ENCODE results near the gene SLC44A3. TPM values are rescaled to one million over a fixed set of nuclear protein-coding genes. Genes with fewer than 3 reads are reported as not detected.

SLC44A3 gene
- total RNA-seq, 2 experiments from 2014 or later = 0.42 to 1.5 TPM

DNA sequence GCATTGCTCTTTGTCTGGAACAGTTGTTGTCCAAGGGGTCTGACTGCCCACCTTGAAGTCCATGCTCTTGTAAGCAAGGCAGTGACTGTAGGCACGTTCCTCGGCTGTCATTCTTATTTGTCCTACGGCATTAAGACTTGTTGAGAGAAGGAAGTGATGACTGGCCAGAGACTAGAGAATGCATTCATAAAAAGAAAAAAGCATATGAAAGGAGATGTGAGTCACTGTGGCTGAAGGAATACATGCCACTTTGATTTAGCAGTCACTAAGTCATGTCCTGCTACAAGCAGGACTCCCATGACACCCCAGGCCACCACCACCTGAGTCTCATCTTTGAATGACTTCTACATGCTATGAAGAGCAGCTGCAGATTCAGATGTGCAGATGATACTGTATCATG, 56.2 kb downstream of the SLC44A3 start:
- Mint-ChIP-seq H3K4me3 (no peak overlapping the region), H3K4me1 (peaks cover 6% of the 10 kb centered on the region), H3K27ac (no peak overlapping the region), H3K27me3 (peaks cover 3% of the 10 kb centered on the region), H3K9me3 (no peaks in the 10 kb centered on the region), H3K36me3 (no peaks in the 10 kb centered on the region)
- POLR2A ChIA-PET = no interaction called here
- ATAC-seq (ENCODE audit: low read depth) = no peak
- DNase-seq = no peak

DNA sequence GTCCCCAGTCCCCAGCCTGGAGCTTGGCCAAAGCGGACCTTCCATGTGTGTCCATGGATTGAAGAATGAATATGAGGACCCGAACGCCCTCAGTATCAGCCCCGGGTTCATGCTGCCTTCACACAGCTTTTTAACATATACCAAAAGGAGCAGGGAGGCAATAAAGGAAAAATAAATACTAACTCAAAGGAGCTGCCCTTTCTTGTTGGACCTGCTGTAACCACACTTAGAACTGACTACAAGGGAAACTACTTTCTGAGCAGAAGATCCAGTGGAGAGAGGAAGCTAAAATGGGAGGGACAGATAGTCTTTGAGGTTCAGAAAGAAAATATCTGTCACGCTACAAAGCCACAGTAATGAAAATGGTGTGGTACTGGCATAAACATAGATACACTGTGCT, 58.2 kb downstream of the SLC44A3 start:
- ATAC-seq (ENCODE audit: low read depth) = no peak
- POLR2A ChIA-PET = no interaction called here
- Mint-ChIP-seq H3K9me3 (peaks cover 2% of the 10 kb centered on the region), H3K36me3 (no peaks in the 10 kb centered on the region), H3K4me3 (no peak overlapping the region), H3K27ac (no peak overlapping the region), H3K27me3 (peaks cover 3% of the 10 kb centered on the region), H3K4me1 (peaks cover 7% of the 10 kb centered on the region)
- no peak for DNase-seq

- POLR2A ChIA-PET = no interaction called here
- Mint-ChIP-seq H3K27ac (peak overlapping the region; percentile 81), H3K4me1 (peaks cover 6% of the 10 kb centered on the region), H3K36me3 (no peaks in the 10 kb centered on the region), H3K4me3 (peak overlapping the region; percentile 62), H3K27me3 (no peaks in the 10 kb centered on the region), H3K9me3 (peaks cover 2% of the 10 kb centered on the region)
- ATAC-seq (ENCODE audit: low read depth) = peak; percentile 94
- DNase-seq = no peak
Observed at GRCh38 chr1:94883691-94884090, 63.5 kb downstream of the SLC44A3 start.

DNA sequence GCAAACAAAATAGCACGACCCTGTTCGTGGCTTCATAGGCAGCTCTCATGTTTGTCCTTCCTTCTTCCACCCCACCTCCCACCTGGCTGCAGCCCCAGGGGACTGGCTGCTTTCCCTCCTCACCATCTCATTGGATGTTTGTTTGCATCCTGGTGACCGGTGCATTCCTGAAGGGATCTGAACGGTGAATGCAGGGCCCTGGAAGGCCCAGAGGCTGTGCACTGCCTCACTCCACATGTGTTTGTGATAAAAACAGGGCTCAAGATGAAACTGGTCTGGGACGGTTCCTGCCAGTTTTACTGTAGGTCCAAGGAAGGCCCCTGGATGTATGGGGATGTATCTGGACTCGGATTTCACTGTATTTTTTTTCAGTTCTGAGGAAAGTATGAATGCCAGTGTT, 63.9 kb downstream of the SLC44A3 start:
- Mint-ChIP-seq H3K27me3 (no peaks in the 10 kb centered on the region), H3K4me3 (no peak overlapping the region), H3K4me1 (peaks cover 6% of the 10 kb centered on the region), H3K27ac (peak overlapping the region; percentile 81), H3K36me3 (no peaks in the 10 kb centered on the region), H3K9me3 (peaks cover 2% of the 10 kb centered on the region)
- no peak for DNase-seq
- POLR2A ChIA-PET = no interaction called here
- no peak for ATAC-seq (ENCODE audit: low read depth)

DNA sequence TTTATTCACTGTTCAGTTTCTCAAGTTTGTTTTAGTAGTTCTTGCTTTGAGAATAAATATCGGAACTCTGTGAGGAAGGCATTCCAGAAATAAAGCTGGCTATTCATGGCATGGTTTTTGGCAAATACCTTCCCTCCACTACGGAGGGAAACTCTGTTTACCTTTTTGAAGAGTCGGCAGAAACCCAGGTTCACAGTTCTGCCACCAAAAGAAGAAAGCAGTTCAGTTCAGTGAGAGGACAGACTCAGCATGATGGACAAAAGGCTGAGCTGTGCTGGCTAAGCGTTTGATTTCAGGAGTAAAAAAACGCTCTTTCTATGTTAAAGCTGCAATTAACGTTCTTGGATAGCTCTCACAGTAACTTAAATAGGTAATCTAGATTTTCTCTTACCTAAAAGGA, 64.3 kb downstream of the SLC44A3 start:
- no peaks in the 10 kb centered on the region for H3K36me3 Mint-ChIP-seq
- no peak for DNase-seq
- H3K27me3 Mint-ChIP-seq = no peaks in the 10 kb centered on the region
- POLR2A ChIA-PET = no interaction called here
- no peak overlapping the region for H3K27ac Mint-ChIP-seq
- H3K9me3 Mint-ChIP-seq = peaks cover 2% of the 10 kb centered on the region
- ATAC-seq (ENCODE audit: low read depth) = no peak
- no peak overlapping the region for H3K4me3 Mint-ChIP-seq
- H3K4me1 Mint-ChIP-seq = peaks cover 6% of the 10 kb centered on the region

DNA sequence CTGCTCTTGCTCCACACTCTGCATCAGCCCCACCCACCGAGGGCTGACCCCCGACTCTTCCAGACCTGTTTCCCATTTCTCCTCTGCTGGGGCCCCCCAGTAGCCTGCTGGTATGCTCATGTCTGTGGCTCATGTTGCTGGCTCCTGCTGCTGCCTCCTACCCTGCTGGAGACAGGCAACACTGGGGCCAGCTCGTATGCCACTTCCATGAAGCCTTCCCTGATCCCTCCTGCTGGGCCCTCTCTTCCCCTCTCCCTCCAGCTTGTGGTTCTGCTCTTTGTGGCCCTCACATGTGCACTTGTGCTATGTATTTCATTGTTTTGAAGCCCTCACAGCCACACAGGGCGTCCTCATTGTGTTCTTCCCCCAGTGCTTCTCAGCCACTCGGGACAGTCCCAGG, 66.2 kb downstream of the SLC44A3 start:
- DNase-seq (no peak), ATAC-seq (ENCODE audit: low read depth) (no peak)
- POLR2A ChIA-PET = no interaction called here
- peaks cover 6% of the 10 kb centered on the region for H3K4me1 Mint-ChIP-seq
- no peaks in the 10 kb centered on the region for H3K27me3 Mint-ChIP-seq
- H3K9me3 Mint-ChIP-seq = peaks cover 2% of the 10 kb centered on the region
- no peak overlapping the region for H3K27ac Mint-ChIP-seq
- H3K36me3 Mint-ChIP-seq = no peaks in the 10 kb centered on the region
- H3K4me3 Mint-ChIP-seq = no peak overlapping the region

DNA sequence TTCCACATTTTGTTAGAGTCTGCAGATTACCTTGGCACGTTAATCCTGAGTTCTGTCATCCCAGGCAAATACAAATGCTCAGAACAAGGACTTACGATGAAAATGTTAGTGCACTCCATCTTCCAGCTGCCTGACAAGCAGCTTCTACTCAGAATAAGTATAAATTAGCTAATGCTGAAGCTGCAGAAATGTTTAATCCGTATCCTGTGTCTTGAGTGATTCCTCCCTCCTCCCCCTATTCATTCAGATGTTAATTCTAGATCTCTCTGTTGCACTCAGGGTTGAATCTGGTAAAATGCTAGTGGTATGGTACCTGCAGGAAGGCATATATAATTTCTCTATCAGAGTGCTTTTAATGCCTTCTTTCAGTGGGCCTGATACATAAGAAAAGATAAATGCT, 66.9 kb downstream of the SLC44A3 start:
- DNase-seq (no peak), ATAC-seq (ENCODE audit: low read depth) (no peak)
- no peak overlapping the region for H3K4me3 Mint-ChIP-seq
- H3K4me1 Mint-ChIP-seq = peaks cover 6% of the 10 kb centered on the region
- no peaks in the 10 kb centered on the region for H3K27me3 Mint-ChIP-seq
- H3K9me3 Mint-ChIP-seq = peaks cover 2% of the 10 kb centered on the region
- no peaks in the 10 kb centered on the region for H3K36me3 Mint-ChIP-seq
- no peak overlapping the region for H3K27ac Mint-ChIP-seq
- POLR2A ChIA-PET = no interaction called here

- ATAC-seq (ENCODE audit: low read depth) (no peak), DNase-seq (no peak)
- POLR2A ChIA-PET = no interaction called here
- H3K9me3 Mint-ChIP-seq = peaks cover 1% of the 10 kb centered on the region
- no peaks in the 10 kb centered on the region for H3K36me3 Mint-ChIP-seq
- H3K27ac Mint-ChIP-seq = no peak overlapping the region
- no peak overlapping the region for H3K4me3 Mint-ChIP-seq
- H3K4me1 Mint-ChIP-seq = peaks cover 6% of the 10 kb centered on the region
- H3K27me3 Mint-ChIP-seq = no peaks in the 10 kb centered on the region
Observed at GRCh38 chr1:94887603-94888171, 67.5 kb downstream of the SLC44A3 start.

GRCh38 chr1:94888201-94888600, 68.0 kb downstream of the SLC44A3 start:
- Mint-ChIP-seq H3K9me3 (no peaks in the 10 kb centered on the region), H3K27me3 (no peaks in the 10 kb centered on the region), H3K27ac (no peak overlapping the region), H3K36me3 (no peaks in the 10 kb centered on the region), H3K4me3 (no peak overlapping the region), H3K4me1 (peaks cover 6% of the 10 kb centered on the region)
- no peak for DNase-seq
- POLR2A ChIA-PET = no interaction called here
- ATAC-seq (ENCODE audit: low read depth) = no peak

DNA sequence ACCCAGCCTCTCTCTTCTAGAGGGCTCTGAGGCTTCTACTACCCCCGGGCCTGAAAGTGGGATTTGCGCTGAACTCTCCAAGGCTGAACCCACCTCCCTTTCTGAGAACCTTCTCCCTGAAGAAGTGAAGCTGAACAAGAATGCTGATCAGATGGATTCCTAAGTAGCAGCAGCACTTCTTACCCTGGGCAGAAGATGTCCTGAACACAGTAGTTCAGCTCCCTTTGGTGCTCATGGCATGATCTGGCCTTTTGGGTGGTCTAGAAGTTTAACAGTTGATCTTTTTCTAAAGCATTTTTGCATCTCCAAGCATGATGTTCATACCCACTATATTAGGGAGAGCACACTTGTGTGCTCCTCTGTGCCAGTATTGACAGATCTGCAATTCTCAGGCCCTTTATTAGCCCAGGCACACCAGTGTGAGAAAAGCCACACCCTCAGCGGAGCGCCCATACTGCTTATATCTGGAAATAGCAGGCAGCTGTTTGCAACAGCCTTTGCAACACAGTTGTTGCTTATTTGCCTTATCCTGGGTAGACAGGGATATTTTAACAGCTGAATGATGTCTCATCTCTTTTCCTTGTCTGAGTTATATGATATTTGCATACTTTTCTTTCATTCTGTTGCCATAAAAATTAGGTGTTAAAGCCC, 72.6 kb downstream of the SLC44A3 start:
- no peak overlapping the region for H3K4me3 Mint-ChIP-seq
- DNase-seq (no peak), ATAC-seq (ENCODE audit: low read depth) (no peak)
- no peak overlapping the region for H3K27ac Mint-ChIP-seq
- H3K9me3 Mint-ChIP-seq = no peaks in the 10 kb centered on the region
- no peaks in the 10 kb centered on the region for H3K4me1 Mint-ChIP-seq
- H3K27me3 Mint-ChIP-seq = no peaks in the 10 kb centered on the region
- POLR2A ChIA-PET = no interaction called here
- H3K36me3 Mint-ChIP-seq = no peaks in the 10 kb centered on the region

DNA sequence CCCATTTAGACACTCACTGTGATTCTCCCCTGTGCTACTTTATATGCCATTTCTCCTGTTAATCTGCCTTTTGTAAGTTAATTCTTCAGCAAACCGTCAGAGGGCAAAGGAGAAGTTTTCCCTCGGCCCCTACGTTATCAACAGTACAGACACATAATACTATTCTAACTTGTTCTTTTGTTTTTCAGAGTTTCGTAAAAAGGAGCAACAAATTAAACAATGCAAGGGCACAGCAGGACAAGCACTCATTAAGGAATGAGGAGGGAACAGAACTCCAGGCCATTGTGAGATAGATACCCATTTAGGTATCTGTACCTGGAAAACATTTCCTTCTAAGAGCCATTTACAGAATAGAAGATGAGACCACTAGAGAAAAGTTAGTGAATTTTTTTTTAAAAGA, 74.5 kb downstream of the SLC44A3 start:
- no peak for ATAC-seq (ENCODE audit: low read depth)
- no peak overlapping the region for H3K27ac Mint-ChIP-seq
- POLR2A ChIA-PET = no interaction called here

GRCh38 chr1:94895518-94895917, 75.4 kb downstream of the SLC44A3 start:
- POLR2A ChIA-PET = no interaction called here
- Mint-ChIP-seq H3K36me3 (no peaks in the 10 kb centered on the region), H3K27ac (no peak overlapping the region), H3K4me1 (no peaks in the 10 kb centered on the region), H3K9me3 (no peaks in the 10 kb centered on the region), H3K4me3 (no peak overlapping the region), H3K27me3 (no peaks in the 10 kb centered on the region)
- ATAC-seq (ENCODE audit: low read depth) (no peak), DNase-seq (no peak)

More for the DNA sequence above, 74.5 kb downstream of the SLC44A3 start:
- DNase-seq = no peak
- Mint-ChIP-seq H3K36me3 (no peaks in the 10 kb centered on the region), H3K4me3 (no peak overlapping the region), H3K27me3 (no peaks in the 10 kb centered on the region), H3K4me1 (no peaks in the 10 kb centered on the region), H3K9me3 (no peaks in the 10 kb centered on the region)

GRCh38 chr1:94898491-94899385, 78.6 kb downstream of the SLC44A3 start:
- H3K36me3 Mint-ChIP-seq = no peaks in the 10 kb centered on the region
- ATAC-seq (ENCODE audit: low read depth) = no peak
- no peaks in the 10 kb centered on the region for H3K4me1 Mint-ChIP-seq
- no peaks in the 10 kb centered on the region for H3K27me3 Mint-ChIP-seq
- no peak overlapping the region for H3K4me3 Mint-ChIP-seq
- POLR2A ChIA-PET = no interaction called here
- DNase-seq = no peak
- no peaks in the 10 kb centered on the region for H3K9me3 Mint-ChIP-seq
- H3K27ac Mint-ChIP-seq = no peak overlapping the region

DNA sequence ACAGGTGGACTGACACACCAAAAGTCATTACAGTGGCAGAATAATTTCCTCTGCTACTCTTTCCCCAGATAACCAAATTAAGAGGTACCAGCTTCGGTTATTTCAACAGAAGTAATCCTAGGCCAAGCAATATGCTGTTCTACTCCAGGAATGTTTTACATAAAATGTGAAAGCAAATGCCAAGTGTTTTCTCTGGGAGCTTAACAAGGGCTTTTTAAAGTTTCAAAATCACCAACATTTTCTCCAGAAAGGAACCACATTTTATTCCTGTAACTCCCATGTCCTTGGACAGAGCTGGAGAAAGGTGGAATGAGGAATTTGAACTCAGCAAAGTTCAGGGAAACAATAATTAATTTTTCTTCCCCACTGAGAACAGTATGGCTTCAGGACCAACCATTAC, 79.6 kb downstream of the SLC44A3 start:
- H3K9me3 Mint-ChIP-seq = no peaks in the 10 kb centered on the region
- H3K4me3 Mint-ChIP-seq = no peak overlapping the region
- DNase-seq (no peak), ATAC-seq (ENCODE audit: low read depth) (no peak)
- H3K27ac Mint-ChIP-seq = no peak overlapping the region
- H3K4me1 Mint-ChIP-seq = no peaks in the 10 kb centered on the region
- no peaks in the 10 kb centered on the region for H3K36me3 Mint-ChIP-seq
- H3K27me3 Mint-ChIP-seq = no peaks in the 10 kb centered on the region
- POLR2A ChIA-PET = no interaction called here
